Middle frontal gyrus (tissue), 1 donor: ENCODE data around the gene SMC6.

Source experiments
- DNase-seq: peaks from one replicate; pipeline ENCODE4 v3.0.0-alpha.2; 2015; ENCODE audit warnings: low spot score; ENCODE audit errors: extremely low spot score

The SMC6 gene

GRCh38 chr2:17718689-17719088 lies 34.9 kb downstream of the SMC6 start:
- DNase-seq: no peak

GRCh38 chr2:17717666-17718065 lies 35.9 kb downstream of the SMC6 start:
- no peak for DNase-seq

DNA sequence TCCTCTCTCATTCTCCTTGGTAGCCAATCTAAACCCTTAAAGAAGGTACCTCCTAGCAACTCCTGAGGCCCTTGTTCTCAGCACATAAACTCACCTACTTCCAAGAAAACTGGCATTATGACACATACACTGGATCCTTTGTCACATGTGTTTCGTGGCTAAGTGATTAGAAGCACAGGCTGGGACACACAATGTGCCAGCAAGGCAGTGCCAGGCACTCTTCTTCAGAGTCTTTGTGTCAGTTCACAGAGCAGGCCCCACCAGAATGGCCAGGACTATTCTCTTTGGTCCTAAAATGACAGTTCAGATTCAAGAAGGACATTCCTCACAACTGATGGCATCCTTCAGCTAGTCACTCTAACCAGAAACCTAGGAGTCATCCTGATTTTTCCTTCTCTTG lies 40.3 kb downstream of the SMC6 start:
- DNase-seq: no peak

GRCh38 chr2:17710547-17711248 lies 42.9 kb downstream of the SMC6 start:
- no peak for DNase-seq

DNA sequence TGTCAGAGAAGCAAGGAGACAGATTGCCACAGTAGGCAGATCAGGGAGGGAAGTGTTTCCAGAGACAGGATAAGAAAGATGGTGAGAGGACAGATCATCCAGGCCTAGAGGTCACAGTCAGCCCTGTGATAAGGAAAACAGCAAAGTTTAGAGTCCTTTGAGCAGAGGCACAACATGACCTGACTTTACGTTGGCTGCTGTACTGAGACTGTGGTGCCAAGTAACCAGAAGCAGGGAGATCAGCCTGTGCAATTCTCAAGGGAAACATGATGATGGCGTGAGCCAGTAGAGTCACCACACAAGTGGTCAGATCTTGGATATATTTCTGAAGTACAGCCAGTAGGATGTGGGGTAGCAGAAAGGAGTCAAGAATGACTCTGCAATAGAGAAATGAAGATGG lies 43.7 kb downstream of the SMC6 start:
- DNase-seq: no peak

- no peak for DNase-seq
These were observed 45.1 kb downstream of the SMC6 start for GRCh38 chr2:17708501-17708900.

DNA sequence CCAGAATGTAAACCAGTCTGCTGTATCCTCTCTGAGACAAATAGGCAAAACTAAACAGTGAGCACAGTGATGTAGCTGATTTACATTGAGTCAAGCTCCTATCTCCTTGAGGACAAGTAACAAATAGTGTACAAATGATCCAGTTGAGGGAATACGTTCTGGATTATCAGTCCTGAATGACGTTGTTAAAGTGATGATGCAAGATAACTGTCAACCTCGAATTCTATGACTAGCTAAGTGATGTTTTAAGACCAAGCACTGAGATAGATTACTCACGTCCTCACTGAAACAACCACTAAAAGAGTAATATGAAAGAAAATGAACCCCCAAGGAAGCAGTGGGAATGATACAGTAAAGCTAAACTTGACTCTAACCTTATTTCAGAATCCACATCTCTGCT lies 46.8 kb downstream of the SMC6 start:
- no peak for DNase-seq

DNA sequence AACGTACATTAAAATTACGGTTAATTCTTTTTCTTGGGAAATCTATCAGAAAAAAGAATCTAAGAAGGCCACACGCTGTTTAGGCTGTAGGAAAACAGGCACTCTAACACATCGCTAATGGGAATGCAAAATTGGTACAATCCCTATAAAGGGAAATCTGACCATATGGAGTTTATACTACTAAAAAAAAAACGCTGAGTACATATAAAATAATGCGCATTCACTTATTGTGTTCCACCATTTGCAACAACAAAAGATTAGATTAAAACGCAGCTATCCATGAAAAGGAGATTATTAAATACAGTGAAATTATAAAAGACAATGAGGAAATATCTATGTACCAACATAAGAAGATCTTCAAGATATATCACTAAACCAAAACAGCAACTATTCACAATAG lies 62.8 kb downstream of the SMC6 start:
- DNase-seq: no peak

DNA sequence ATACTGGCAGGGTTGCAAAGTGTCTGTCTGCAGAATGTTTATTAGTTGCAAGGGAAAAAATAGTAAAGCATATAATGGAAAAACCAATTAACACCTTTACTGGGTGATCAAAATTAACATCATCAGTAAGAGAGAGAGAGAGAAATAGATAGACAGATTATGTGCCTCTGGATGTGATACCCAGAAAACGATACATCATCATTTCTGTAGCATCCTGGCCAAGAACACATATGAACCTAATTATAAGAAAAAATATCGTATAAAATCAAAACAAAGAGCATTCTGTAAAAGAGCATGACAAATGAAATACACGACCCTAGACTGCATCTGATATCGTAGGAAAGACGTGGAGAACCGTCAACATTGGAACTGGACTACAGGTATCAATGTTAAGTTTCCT lies 64.6 kb downstream of the SMC6 start:
- no peak for DNase-seq

GRCh38 chr2:17688600-17688999 lies 65.0 kb downstream of the SMC6 start:
- DNase-seq: no peak

DNA sequence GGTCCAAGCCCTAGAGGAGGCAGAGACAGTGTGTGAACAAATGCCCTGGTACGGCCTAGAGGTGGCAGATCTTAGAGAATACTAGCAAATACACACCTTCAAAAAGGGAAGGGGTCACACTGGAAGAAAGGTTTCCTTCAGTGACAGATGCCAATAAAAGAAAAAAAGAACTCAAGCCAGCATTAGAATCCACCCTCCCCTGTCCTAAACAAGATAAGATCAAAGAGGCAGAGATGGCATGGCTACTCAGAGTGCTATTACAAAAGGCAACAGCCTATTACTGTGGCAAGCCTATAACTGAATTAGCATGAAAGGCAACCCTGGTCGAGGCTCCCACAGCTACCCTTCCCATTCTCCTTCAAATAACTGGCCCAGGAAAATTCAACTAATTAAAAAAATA lies 69.6 kb downstream of the SMC6 start:
- no peak for DNase-seq

DNA sequence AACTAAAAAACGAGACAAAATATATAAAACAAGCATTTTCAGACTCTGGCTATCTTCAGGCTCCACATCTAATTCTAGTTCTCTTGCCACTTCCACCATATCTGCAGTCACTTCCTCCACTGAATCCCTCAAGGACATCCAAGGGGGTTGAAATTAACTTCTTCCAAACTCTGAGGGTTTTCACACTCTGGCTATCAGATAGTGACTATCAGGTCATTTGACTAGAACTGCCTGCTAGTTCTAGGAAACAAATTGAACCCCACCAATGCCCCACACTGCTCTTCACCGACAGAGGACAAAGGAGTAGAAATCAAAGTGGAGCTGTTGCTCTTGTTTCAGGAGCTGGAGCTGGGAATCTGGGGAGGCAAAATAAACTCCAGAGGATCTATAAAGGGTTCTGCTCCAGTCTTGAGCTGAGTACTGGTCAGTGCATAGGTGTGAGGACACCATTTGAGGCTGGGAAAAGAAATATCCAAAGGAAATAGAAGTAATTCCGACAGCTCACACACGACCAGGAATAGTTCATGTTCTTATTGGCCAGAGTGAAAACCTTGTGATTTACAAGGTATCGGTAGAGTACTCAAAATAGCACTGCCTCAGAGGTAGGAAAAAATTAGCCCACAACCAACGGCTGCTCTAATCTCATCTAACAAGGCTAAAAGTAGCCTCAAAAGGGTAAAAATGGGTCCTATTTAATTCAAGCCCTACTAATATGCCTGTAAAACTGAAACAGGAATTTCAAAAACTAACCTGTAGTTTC lies 71.3 kb downstream of the SMC6 start:
- no peak for DNase-seq

DNA sequence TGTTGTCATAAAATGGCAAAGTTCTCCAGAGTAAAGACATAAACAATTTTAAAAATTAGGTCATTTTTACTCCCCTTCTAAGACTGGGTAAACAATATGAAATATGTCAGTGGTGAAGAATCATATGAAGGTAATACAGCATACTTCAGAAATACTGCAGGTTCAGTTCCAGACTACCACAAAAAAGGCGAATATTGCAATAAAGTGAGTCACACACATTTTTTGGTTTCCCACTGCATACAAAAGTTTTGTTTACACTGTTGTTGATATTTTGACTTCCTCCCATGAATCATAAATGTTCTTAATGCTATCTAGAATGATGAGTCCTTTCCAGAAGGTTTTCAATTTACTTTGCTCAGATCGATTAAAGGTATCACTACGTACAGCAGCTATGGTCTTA lies 73.5 kb downstream of the SMC6 start:
- DNase-seq: no peak

GRCh38 chr2:17674817-17675216 lies 78.8 kb downstream of the SMC6 start:
- no peak for DNase-seq

DNA sequence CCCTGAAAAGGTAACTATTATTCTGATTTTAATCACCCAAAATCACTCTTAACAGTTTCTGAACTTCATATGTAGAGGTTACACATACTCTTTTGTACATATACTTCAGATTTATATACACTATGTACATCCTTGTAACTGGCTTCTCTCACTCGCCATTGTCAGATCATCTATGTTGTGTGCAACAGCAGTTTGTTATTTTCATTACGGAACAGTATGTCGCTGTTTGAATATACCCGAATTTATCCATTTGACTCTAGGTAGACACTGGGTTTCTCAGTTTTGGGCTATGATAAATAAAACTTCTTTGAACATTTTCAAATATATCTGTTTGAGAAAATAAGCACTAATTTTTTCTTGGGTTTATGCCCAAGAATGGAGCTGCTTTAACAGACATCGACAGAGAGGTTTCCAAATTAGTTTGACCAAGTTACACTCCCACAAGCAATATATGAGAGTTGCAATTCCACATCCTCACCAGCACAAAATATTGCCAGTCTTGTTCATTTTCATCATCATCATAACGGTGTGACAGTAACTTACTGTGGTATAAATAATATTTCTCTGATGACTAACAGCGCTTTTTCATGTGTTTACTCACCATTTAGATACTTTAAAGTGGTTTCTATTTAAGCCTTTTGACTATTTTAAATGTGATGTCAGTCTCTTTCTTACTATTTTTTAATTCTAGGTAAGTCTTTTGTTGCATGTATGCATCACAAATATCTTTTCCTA lies 80.9 kb downstream of the SMC6 start:
- no peak for DNase-seq

DNA sequence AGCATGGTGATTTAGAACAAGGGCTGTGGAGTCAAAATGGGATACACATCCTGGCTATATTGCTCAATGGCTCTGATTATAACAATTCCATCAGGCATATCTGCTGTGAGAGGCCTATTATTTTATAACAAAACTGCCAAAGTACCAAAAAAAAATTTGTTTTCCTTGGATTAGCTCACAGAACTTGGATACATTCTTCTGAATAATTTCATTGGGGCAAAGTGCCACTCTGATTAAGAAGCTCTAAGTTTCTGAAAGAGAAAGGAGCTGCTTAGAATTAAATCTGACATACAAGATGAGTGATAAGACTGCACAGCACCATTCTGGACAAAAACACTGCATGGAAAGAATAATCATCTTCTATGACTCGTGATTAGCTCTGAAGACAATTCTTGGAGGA lies 85.7 kb downstream of the SMC6 start:
- no peak for DNase-seq

- no peak for DNase-seq
These were observed 89.1 kb downstream of the SMC6 start for GRCh38 chr2:17664534-17664933.

DNA sequence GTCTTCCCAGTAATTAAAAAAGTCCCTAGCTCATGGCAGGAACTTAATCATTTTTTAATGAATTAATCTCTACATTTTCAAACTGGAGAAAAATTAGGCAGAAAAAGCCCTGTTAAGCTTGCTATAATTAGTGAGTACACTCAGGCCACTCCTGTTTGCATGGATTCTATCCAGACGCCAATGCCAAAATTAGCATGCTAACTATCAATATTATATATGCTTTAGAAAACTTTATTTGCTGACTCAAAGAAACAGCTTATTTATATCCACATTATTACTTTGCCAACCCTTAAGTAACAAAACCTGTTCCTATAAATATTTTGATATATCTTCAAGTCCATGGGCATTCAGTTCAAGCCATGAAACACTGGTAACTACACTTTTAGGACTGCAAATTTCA lies 90.9 kb downstream of the SMC6 start:
- no peak for DNase-seq

DNA sequence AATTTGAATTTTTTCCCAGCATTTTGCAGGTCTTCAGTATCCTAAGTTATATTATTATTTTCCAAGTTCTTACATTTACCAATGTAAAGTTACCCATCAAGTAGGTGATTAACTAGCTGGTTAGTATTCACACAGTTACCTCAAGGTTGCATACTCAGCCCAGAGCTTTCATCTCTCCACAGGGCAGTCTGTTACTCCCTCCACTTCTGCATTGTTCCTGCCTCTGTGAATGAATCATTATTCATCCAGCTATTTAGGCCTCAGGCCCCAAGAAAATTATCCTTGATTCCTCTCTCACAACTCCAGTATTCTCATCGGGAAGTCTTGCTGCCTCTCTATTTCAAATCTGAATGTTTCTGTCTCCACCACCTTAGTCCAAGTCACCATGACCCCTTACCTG lies 92.2 kb downstream of the SMC6 start:
- DNase-seq: no peak

GRCh38 chr2:17660219-17660618 lies 93.4 kb downstream of the SMC6 start:
- no peak for DNase-seq

GRCh38 chr2:17658251-17658843 lies 95.3 kb downstream of the SMC6 start:
- no peak for DNase-seq

DNA sequence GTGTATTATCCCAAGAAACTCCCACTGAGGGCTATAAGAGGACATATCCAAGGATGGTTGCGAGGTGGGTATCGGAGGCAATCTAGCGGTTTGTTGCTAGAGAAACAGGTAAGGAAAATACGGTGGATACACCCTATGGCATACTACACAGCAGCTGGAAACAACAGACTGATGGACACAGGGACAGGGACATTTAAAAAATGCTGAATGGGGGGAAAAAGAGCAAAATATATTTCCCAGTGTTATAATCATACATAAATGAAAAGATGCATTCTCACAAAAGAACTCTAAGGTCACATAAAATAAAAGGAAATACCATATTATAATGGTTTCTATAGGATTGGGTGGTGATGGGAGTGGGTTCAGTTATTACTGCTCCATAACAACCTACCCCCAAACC lies 95.9 kb downstream of the SMC6 start:
- no peak for DNase-seq
